H1 (cell line): Measurements from ENCODE around the gene ZC3H18.

Source experiments
- CHD2 ChIP-seq: IDR thresholded peaks from 2 replicates; pipeline ENCODE4 v1.6.1; 2012; ENCODE audit warnings: low read length, improper control_type of control experiment
- EP300 ChIP-seq, 2 experiments: IDR thresholded peaks; 1 replicate in 1 of 2; 2 replicates in 1 of 2; pipeline ENCODE4 v1.6.1; 2011 to 2012; ENCODE audit warnings: low read depth in 2 of 2, low read length in 2 of 2, mild to moderate bottlenecking in 2 of 2, borderline replicate concordance in 1 of 2, inconsistent platforms in 1 of 2, moderate library complexity in 1 of 2
- JUN ChIP-seq: IDR thresholded peaks from 2 replicates; pipeline ENCODE4 v1.6.1; 2011; ENCODE audit warnings: low read depth, mild to moderate bottlenecking, improper control_type of control experiment, low read length
- PHF8 ChIP-seq: fragments of 200-600 bp; sonication (generic); conservative IDR thresholded peaks from 2 replicates; pipeline ENCODE4 v1.7.1; 2012; ENCODE audit warnings: low read depth, mild to moderate bottlenecking, inconsistent platforms, low read length, moderate library complexity
- POLR2A ChIP-seq, 2 experiments: IDR thresholded peaks; 1 replicate in 1 of 2; 2 replicates in 1 of 2; pipeline ENCODE4 v1.6.1; 2011; ENCODE audit warnings: low read depth in 2 of 2, low read length in 2 of 2, mild to moderate bottlenecking in 2 of 2; ENCODE audit errors: control extremely low read depth in 1 of 2
- TF ChIP-seq, protein P1 (sequence below), 3 experiments: IDR thresholded peaks; 1 replicate in 2 of 3; 2 replicates in 1 of 3; pipeline versions ENCODE4 v1.5.1 to v1.6.1; 2011; ENCODE audit warnings: low read length in 3 of 3, mild to moderate bottlenecking in 3 of 3, inconsistent platforms in 2 of 3, low read depth in 1 of 3, moderate library complexity in 1 of 3; ENCODE audit not compliant: insufficient read depth in 1 of 3; ENCODE audit errors: control extremely low read depth in 1 of 3

GRCh38 chr16:88645941-88646340 lies 75.7 kb downstream of the ZC3H18 start:
- TF ChIP-seq, protein P1, sequence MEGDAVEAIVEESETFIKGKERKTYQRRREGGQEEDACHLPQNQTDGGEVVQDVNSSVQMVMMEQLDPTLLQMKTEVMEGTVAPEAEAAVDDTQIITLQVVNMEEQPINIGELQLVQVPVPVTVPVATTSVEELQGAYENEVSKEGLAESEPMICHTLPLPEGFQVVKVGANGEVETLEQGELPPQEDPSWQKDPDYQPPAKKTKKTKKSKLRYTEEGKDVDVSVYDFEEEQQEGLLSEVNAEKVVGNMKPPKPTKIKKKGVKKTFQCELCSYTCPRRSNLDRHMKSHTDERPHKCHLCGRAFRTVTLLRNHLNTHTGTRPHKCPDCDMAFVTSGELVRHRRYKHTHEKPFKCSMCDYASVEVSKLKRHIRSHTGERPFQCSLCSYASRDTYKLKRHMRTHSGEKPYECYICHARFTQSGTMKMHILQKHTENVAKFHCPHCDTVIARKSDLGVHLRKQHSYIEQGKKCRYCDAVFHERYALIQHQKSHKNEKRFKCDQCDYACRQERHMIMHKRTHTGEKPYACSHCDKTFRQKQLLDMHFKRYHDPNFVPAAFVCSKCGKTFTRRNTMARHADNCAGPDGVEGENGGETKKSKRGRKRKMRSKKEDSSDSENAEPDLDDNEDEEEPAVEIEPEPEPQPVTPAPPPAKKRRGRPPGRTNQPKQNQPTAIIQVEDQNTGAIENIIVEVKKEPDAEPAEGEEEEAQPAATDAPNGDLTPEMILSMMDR (IDR thresholded peaks at IDR 0.05; ENCODE audit: control extremely low read depth in 1 of 3, insufficient read depth in 1 of 3, low read depth in 1 of 3, low read length in 3 of 3) = no peak
- TF ChIP-seq EP300 (IDR thresholded peaks at IDR 0.05; ENCODE audit: borderline replicate concordance in 1 of 2, low read depth in 2 of 2, low read length in 2 of 2) = no peak
- TF ChIP-seq JUN = no peak
- no peak for TF ChIP-seq PHF8
- no peak for TF ChIP-seq POLR2A (IDR thresholded peaks at IDR 0.05; ENCODE audit: control extremely low read depth in 1 of 2, low read depth in 2 of 2, low read length in 2 of 2)
- TF ChIP-seq CHD2 = no peak
